HCT116 (cell line): Measurements from ENCODE around the gene ITPK1.

Source experiments
- ATF3 ChIP-seq: IDR thresholded peaks from 2 replicates; pipeline ENCODE4 v1.6.1; 2012
- CTCF ChIP-seq, 3 experiments: fragments of 200-600 bp in 1 of 3; sonication (generic) in 1 of 3; IDR thresholded peaks in 2 of 3; conservative IDR thresholded peaks in 1 of 3; 2 replicates each; pipeline ENCODE4 v1.5.1; 2012 to 2017; ENCODE audit warnings: low read depth in 2 of 3, low read length in 2 of 3, antibody characterized with exemption in 1 of 3, borderline replicate concordance in 1 of 3, control low read depth in 1 of 3, mild to moderate bottlenecking in 1 of 3, mixed read lengths in 1 of 3, mixed run types in 1 of 3, moderate library complexity in 1 of 3; ENCODE audit not compliant: insufficient read depth in 1 of 3
- EZH2 ChIP-seq: fragments of 200-600 bp; sonication (generic); IDR thresholded peaks from 2 replicates; pipeline ENCODE4 v1.6.1; 2017; ENCODE audit warnings: antibody characterized with exemption, mixed run types
- MAX ChIP-seq: IDR thresholded peaks from 2 replicates; pipeline ENCODE4 v1.6.1; 2012
- POLR2A ChIP-seq: IDR thresholded peaks from 2 replicates; pipeline ENCODE4 v1.7.0; 2011; ENCODE audit warnings: borderline replicate concordance; ENCODE audit not compliant: insufficient read depth, insufficient read length; ENCODE audit errors: extremely low read depth
- POLR2AphosphoS5 ChIP-seq: IDR thresholded peaks from 2 replicates; pipeline ENCODE4 v1.6.1; 2011; ENCODE audit warnings: mild to moderate bottlenecking, low read depth, low read length, moderate library complexity
- RAD21 ChIP-seq: IDR thresholded peaks from 2 replicates; pipeline ENCODE4 v1.6.1; 2012; ENCODE audit warnings: low read depth, mild to moderate bottlenecking
- SP1 ChIP-seq: IDR thresholded peaks from 2 replicates; pipeline ENCODE4 v1.6.1; 2012; ENCODE audit warnings: low read depth
- SRF ChIP-seq: IDR thresholded peaks from 2 replicates; pipeline ENCODE4 v1.6.1; 2012; ENCODE audit warnings: low read depth
- TCF7L2 ChIP-seq: IDR thresholded peaks from 2 replicates; pipeline ENCODE4 v1.7.0; 2011; ENCODE audit warnings: borderline replicate concordance, inconsistent platforms; ENCODE audit not compliant: insufficient read depth, insufficient read length; ENCODE audit errors: extremely low read depth
- ZBTB33 ChIP-seq: IDR thresholded peaks from 2 replicates; pipeline ENCODE4 v1.6.1; 2011; ENCODE audit warnings: mild to moderate bottlenecking, low read length, moderate library complexity; ENCODE audit not compliant: insufficient replicate concordance; ENCODE audit errors: extremely low read depth
- ZFX ChIP-seq: fragments of 450-650 bp; IDR thresholded peaks from 2 replicates; pipeline ENCODE4 v1.6.1; 2017
- ZNF274 ChIP-seq: fragments of 200-500 bp; sonication (Bioruptor generic); IDR thresholded peaks from 2 replicates; pipeline ENCODE4 v1.6.1; 2014; ENCODE audit warnings: mild to moderate bottlenecking, low read depth, low read length, inconsistent platforms

GRCh38 chr14:93014058-93015023, 101.4 kb downstream of the ITPK1 start:
- TF ChIP-seq ATF3 = no peak
- TF ChIP-seq POLR2A = no peak
- no peak for TF ChIP-seq CTCF (IDR thresholded peaks at IDR 0.05 in 2 of 3, conservative IDR thresholded peaks at IDR 0.05 in 1 of 3; ENCODE audit: borderline replicate concordance in 1 of 3, insufficient read depth in 1 of 3, low read depth in 2 of 3, low read length in 2 of 3)
- no peak for TF ChIP-seq ZFX
- no peak for TF ChIP-seq EZH2
- no peak for TF ChIP-seq ZNF274
- no peak for TF ChIP-seq POLR2AphosphoS5
- no peak for TF ChIP-seq TCF7L2
- TF ChIP-seq RAD21 = no peak
- TF ChIP-seq ZBTB33 = no peak
- no peak for TF ChIP-seq SRF
- no peak for TF ChIP-seq SP1
- no peak for TF ChIP-seq MAX
